Tracheal epithelial cell (primary cell): Measurements from ENCODE around the gene SLC2A1. TPM values are rescaled to one million over a fixed set of nuclear protein-coding genes. Genes with fewer than 3 reads are reported as not detected.

Source experiments
- total RNA-seq: library from RNA; depleted of rRNA; stranded (reverse); fragments of >200 nt; gene quantifications from 2 replicates; pipeline ENCODE4 v1.2.1, GENCODE V29; 2014

The SLC2A1 gene
- total RNA-seq = 1,188 and 2,122 TPM in 2 replicates

GRCh38 chr1:42958488-42959319, at the start of gene SLC2A1:
Gene SLC2A1, minus strand, starts transcription at chr1:42958868. Its CDS starts 217 bp downstream, at chr1:42958651.

Other genes starting within 250 kb of the SLC2A1 start
- not detected in 2 replicates for gene CLDN19, start 218.6 kb downstream of the SLC2A1 start, total RNA-seq
- 27.9 and 31.8 TPM in 2 replicates for gene P3H1, start 191.8 kb downstream of the SLC2A1 start, total RNA-seq
- 2.4 and 3.8 TPM in 2 replicates for gene C1orf50, start 191.6 kb downstream of the SLC2A1 start, total RNA-seq
- 0.21 TPM in 1 of 2 replicates, not detected in the other for gene TMEM269, start 173.9 kb downstream of the SLC2A1 start, total RNA-seq
- gene ERMAP, start 141.7 kb downstream of the SLC2A1 start, total RNA-seq = 5.5 and 8.7 TPM in 2 replicates
- 14.0 and 29.0 TPM in 2 replicates for gene SVBP, start 141.5 kb downstream of the SLC2A1 start, total RNA-seq
- gene ZNF691, start 112.3 kb downstream of the SLC2A1 start, total RNA-seq = 7.2 and 8.7 TPM in 2 replicates
- 90.6 and 101 TPM in 2 replicates for gene EBNA1BP2, start 213.4 kb upstream of the SLC2A1 start, total RNA-seq
- 0.24 and 1.9 TPM in 2 replicates for gene CFAP57, start 213.5 kb upstream of the SLC2A1 start, total RNA-seq